GM10266 (cell line): ENCODE measurements around the gene ACTR8.

Source experiments
- DNase-seq: peaks from one replicate; pipeline ENCODE4 v3.0.0; 2012; ENCODE audit errors: extremely low spot score
- TF ChIP-seq, protein P1 (sequence below): IDR thresholded peaks from 2 replicates; pipeline ENCODE4 v1.5.1; 2012; ENCODE audit warnings: mild to moderate bottlenecking, low read depth; ENCODE audit not compliant: control insufficient read depth, insufficient read depth; ENCODE audit errors: missing control alignments

Gene ACTR8

DNA sequence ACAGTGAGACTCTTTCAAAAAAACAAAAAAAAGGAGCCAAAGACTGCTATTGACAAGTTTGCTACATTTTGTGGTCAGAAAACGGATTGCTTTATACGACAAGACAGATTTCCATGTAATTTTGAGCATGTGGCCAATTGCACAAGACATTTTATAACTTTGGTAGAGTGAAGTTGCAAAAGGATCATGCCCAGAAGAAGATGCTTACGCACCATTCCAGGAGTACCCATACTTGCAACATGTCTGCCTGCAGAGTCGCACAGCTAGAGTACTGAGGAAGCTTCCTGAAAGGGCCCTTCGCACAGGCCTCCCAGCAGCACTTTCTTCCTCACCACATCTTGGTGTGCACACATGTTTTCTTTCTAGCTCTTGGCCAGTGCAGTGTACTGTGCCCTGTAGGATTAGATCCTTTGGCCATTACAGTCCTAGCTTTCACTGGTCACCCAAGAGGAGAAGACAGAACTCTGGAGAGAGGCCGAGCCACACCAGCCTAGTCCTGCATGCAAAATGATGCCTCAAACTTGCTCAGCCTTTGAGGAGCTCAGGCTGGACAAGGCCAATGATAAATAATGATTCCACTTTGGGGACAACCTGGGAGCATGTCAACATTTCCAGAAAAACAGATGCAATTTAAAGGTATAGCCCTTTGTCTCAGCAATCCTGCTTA, 47.4 kb downstream of the ACTR8 start:
- TF ChIP-seq, protein P1, sequence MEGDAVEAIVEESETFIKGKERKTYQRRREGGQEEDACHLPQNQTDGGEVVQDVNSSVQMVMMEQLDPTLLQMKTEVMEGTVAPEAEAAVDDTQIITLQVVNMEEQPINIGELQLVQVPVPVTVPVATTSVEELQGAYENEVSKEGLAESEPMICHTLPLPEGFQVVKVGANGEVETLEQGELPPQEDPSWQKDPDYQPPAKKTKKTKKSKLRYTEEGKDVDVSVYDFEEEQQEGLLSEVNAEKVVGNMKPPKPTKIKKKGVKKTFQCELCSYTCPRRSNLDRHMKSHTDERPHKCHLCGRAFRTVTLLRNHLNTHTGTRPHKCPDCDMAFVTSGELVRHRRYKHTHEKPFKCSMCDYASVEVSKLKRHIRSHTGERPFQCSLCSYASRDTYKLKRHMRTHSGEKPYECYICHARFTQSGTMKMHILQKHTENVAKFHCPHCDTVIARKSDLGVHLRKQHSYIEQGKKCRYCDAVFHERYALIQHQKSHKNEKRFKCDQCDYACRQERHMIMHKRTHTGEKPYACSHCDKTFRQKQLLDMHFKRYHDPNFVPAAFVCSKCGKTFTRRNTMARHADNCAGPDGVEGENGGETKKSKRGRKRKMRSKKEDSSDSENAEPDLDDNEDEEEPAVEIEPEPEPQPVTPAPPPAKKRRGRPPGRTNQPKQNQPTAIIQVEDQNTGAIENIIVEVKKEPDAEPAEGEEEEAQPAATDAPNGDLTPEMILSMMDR = no peak
- no peak for DNase-seq

DNA sequence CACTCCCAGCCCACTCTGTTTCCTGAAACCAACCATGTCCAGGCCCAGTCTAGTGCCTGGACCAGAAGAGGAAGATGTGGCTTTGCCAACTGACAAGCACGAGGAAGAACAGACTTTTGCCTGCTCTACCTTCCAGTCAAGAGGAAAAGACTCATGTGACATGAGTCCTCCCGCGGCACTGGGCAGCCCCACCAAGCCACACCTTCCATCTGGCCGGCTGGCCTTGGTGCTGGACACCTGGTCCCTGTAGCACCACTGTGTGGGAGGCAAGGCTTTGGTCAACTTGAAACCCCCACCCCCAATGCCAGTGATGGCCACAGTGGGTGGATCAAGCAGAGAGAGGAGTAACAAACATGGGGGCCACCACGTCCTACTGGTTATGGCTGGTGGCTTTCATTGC, 48.3 kb downstream of the ACTR8 start:
- TF ChIP-seq, protein P1 = no peak
- DNase-seq = no peak

DNA sequence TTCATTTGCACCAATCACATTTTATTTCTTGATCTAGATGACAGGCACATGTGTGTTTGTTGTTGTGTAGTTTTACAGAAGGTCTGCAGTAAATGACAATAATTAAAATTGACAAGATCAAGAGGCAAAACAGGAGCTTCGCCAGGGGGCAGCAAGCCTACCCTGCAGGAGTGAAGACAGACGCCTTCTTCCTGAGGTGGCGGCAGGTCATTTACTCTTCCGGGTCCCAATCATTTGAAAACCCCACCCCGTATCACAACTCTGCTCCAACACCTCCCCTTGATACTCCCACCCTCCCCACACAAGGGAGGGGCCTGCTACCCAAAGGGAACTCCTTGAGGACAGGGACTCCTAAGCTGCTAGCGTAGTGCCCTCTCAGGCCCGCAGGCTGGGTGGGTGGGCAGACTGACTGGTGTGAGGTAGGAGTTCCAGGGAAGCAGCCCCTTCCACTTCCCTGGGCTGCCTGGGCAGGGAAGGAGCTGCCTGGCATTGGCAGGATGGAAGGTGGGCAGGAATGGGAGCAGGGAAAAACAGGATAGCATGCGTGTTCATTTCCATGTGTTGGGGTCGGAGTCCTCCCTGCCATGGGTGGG, 48.8 kb downstream of the ACTR8 start:
- no peak for DNase-seq

DNA sequence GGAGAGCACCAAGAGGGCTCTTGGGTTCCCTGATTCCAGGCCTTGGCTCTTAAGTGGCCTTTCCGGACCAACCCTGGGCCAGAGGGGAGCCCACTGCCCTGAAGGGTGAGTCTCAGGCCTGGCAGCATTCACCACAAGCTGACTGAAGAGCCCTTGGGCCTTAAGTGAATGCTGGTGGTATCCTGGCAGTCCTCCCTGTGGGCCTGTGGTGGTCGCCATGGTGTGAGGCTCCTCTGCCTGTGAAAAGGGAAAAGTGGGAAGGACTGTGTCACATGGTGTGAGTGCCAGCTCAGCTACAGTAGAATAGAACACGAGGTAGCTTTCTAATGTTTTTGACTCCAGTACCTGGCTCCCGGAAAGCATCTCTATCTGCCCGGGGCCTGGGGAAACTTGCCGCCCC, 51.0 kb downstream of the ACTR8 start:
- DNase-seq = no peak
- TF ChIP-seq, protein P1 = no peak

More for the DNA sequence above, 48.8 kb downstream of the ACTR8 start:
- TF ChIP-seq, protein P1 = no peak

DNA sequence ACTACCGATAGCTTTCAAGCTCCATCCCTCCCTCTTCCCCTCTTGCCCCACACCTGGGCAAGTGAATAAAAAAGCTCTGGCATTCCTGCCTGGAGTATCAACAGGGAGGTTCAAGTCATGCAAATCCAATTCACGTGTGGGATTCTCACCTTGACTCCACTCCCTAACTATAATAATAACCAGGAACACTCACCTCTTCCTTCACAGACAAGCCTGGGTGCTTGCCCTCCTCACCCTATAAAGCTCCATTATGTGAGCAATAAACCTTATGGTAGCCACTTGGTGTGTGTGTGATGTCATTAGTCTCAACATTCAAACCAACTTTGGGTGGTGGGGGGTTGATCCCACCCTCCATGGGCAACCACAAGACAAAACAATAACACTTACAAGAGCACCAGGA, 52.3 kb downstream of the ACTR8 start:
- TF ChIP-seq, protein P1 = no peak

DNA sequence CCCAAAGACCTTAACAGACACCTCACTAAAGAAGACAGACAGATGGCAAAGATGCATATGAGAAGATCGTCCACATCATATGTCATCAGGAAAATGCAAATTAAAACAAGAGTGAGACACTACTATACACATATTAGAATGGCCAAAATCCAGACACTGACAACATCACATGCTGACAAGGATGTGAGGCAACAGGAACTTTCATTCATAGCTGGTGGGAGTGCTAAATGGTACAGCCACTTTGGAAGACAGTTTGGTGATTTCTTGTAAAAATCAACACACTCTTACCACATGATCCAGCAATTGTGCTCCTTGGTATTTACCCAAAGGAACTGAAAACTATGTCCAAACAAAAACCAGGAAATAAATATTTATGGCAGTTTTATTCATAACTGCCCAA, 53.4 kb downstream of the ACTR8 start:
- TF ChIP-seq, protein P1 = no peak
- no peak for DNase-seq

More for the DNA sequence above, 52.3 kb downstream of the ACTR8 start:
- DNase-seq = no peak

DNA sequence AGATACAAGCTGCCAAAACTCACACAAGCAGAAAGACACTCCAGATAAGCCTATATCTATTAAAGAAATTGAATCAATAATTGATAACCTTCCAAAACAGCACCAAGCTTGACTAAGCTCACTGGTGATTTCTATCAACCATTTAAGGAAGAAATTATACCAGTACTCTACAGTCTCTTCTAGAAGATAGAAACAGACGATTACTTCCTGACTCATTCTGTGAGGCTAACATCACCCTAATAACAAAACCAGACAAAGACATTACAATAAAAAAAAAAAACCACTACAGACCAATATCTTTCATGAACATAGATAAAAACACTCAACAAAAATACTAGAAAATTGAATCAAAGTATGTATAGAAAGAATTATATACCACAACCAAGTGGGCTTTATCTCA, 55.9 kb downstream of the ACTR8 start:
- no peak for DNase-seq
- TF ChIP-seq, protein P1 = no peak
